Fibroblast of skin of left quadriceps (primary cell): ENCODE measurements around the gene NCMAP.
"Not testable (repeated sequence)": the region's sequence is repeated elsewhere in the genome, so short reads cannot be mapped to it uniquely, and the experiment has no call there.

ENCODE experiments used
- DNase-seq, 2 experiments: peaks; one replicate each; pipeline ENCODE4 v3.0.0-alpha.2; 2013; ENCODE audit warnings: low read depth in 2 of 2

Gene NCMAP

GRCh38 chr1:24555591-24556413, at the start of gene NCMAP:
TSS of gene NCMAP (plus strand) at chr1:24556087. CDS start at chr1:24595431, 39,344 bp downstream.
- DNase-seq, result no peak

GRCh38 chr1:24506691-24507381, 49.1 kb upstream of the NCMAP start:
- DNase-seq, result no peak

DNA sequence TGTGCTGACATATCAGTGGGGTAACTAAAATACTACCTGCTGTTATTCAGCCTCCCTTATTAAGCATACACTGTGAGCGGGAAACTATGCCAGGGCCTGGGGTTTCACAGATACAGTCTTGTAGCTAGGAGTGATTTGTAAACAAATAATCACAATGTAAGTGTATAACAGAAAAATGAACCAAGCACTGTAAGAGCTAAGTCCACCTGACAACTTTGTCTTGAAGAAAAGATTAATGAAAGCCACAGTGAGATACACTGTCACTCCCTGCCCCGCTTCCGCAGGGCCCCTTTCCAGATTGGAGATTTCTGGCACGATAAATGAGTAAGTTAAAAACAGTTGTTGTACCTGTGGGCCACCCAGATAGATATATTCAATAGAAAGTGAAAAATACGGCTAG, 48.5 kb upstream of the NCMAP start:
- no peak for DNase-seq

DNA sequence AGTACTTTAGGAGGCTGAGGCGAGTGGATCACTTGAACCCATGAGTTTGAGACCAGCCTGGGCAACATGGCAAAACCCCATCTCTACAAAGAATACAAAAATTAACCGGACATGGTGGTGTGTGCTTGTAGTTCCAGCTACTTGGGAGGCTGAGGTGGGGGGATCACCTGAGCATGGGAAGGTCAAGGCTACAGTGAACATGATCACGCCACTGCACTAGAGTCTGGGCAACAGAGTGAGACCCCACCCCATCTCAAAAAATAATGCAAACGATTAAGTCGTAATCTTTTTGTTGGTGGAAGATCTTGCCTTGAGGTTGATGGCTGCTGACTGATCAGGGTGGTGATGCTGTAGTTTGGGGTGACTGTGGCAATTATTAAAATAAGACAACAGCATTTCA, 47.0 kb upstream of the NCMAP start:
- no peak for DNase-seq

DNA sequence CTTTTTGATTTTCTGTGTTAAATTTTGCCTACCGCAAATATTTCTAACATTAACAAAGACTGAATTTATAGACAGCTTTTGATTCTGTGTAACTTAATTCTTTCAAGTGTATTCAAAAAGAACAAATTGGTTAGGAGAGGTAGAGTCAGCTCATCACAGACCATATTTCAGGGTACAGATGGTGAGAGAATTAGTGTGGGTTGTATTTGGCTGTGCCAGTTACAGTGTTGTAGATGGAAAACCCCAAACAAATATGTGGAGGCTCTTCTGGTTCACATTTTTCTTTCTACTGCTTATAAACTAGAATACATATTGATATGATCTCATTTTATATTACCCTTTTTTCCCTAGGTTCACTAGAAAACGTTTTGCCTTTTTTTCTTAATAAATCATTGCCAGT, 42.2 kb upstream of the NCMAP start:
- DNase-seq, result no peak

GRCh38 chr1:24514946-24515345, 40.9 kb upstream of the NCMAP start:
- DNase-seq, result no peak

GRCh38 chr1:24515671-24516209, 40.1 kb upstream of the NCMAP start:
- not testable (repeated sequence) for DNase-seq

DNA sequence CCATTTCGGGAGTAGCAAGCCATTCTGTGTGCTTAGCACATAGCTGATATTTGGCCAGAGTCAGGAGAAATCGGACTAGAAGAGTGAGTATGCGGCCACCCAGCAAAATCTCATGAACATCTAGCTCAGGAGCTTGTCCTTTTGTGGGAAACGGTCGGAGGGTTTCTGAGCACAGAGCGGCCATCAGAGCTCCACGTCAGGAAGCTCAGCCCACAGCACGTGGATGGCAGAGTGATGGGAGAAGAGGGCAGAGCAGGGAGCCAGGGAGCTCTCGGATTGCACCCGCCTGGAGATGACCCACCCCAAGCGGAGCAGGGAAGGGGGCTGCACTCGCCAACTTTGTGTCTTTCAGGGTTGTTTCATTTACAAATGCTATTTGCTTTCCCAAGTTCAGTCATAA, 39.4 kb upstream of the NCMAP start:
- DNase-seq, result no peak

GRCh38 chr1:24517898-24518297, 38.0 kb upstream of the NCMAP start:
- no peak for DNase-seq

- DNase-seq, result not testable (repeated sequence)
Observed at GRCh38 chr1:24520282-24520681, 35.6 kb upstream of the NCMAP start.

GRCh38 chr1:24525606-24526005, 30.3 kb upstream of the NCMAP start:
- no peak for DNase-seq

- no peak for DNase-seq
Observed at GRCh38 chr1:24526045-24526444, 29.8 kb upstream of the NCMAP start.

DNA sequence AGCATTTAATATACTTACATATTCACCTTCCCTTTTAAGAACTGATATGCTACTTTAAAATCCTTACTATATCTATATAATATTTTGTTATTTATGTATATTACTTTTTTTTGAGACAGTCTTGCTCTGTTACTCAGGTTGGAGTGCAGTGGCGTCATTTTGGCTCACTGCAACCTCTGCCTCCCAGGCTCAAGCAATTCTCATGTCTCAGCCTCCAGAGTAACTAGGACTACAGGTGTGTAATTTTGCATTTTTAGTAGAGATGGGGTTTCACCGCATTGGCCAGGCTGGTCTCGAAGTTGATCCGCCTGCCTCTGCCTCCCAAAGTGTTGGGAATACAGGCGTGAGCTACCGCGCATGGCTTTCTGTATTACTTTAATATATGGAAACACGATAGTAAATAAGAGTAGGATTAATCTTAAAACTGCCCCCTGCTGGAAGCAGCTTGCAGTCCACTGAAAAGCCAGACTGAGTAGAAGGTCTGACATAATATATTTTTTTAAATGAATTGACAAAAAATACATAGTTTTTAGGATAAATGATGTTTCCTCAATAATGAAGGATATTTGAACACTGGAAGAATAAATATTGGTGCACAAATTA, 28.8 kb upstream of the NCMAP start:
- no peak for DNase-seq

DNA sequence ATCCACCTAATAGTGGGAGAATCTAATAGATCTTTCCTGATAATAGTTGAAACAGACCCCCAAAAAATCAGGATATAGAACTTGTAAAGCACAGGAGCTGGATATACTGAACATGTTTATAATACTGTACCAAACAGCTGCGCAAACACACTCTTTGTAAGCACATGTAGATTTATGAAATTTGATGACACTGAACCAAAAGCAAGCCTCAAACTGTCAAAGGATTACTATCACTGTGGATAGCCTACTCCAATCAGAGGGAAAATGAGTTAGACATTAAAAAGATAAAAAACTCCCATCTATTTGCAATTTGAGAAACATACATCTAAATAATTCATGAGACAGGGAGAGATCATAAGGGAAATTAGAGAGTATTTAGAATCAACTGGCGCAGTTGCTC, 27.1 kb upstream of the NCMAP start:
- no peak for DNase-seq

DNA sequence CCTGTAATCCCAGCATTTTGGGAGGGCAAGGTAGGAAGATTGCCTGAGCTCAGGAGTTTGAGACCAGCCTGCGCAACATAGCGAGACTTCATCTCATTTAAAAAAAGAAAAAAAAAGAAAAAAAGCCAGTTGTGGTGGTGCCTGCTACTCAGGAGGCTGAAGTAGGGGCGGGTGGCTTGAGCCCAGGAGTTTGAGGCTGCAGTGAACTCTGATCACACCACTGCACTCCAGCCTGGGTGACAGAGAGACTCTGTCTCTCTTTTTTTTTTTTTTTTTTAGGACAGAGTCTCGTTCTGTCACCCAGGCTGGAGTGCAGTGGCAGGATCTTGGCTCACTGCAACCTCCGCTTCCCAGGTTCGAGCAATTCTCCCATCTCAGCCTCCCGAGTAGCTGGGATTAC, 26.6 kb upstream of the NCMAP start:
- DNase-seq, result not testable (repeated sequence)

DNA sequence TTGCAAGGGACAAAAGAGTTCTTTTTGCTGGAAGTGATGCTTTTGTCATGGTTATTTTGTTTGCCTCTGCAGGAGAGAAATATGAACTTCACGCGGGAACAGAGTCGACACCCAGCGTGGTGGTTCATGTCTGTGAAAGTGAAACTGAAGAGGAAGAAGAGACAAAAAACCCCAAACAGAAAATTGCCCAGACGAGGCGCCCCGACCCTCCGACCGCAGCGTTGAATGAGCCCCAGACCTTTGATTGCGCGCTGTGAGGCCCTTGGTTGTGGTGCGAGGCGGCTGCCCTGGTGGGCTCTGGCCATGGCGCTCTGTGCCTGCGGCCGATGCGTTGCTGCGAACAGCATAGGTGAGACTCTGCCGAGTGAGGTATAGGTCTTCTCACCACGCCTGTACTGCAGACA, 20.9 kb upstream of the NCMAP start:
- DNase-seq, result no peak

- DNase-seq, result no peak
Observed at GRCh38 chr1:24535778-24536177, 20.1 kb upstream of the NCMAP start.

DNA sequence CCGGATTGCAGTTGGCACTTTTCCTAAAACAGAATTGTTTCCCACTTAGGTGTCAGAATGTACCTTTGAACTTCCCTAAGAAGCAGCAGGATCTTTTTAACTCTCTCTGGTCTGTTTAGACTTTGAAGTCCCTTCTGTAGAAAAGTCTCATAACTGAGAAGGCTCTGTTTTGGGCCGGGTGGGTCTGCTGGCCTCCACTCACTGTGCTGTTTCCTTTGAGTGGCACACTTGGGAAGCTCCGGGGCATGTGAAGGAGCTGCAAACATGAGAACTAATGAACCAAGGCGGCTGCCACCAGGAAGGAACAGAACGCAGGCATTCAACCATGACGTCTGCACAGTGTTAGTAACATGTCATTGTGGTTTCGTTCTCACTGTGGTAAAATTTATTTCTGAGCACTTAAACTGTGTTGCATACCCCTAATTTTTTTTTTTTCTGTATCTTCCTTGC, 19.5 kb upstream of the NCMAP start:
- DNase-seq, result no peak

DNA sequence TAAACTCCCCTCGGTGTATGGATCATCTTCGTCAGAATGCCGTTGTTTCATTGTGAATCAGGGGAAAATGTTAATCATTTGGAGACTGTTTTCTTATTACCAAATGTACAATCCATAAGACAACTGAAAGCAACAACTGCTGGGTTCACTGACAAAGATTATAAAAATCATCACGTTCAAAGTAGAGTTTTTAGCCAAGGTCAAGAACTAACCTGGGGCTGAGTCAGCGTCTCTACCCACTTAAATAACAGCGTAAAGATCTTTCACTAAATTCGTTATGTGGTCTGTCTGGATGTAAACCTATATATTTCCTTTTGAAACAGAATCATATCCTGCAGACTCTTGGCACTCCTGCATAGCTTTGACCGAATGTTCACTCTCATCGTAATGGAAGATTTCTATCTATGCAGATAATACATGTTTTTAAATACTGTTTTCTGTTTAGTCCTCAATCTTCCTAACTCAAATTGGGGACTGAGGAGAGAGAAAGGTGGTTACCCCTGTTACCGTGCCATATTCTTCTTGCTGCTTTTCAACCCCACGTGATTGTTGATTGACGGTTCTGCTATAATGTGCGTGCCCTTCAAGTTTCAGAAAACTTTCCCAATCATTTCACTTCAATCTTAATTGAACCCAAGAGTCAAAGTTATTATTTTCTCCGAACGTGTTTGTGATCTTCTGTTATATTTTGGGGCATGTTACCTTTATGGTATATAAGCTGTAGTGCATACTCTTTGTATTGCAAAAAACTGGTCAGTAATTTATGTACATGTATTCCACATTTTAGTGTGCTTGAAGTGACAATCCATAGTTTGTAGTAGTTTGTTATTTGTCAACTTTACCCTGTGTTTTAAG, 15.6 kb upstream of the NCMAP start:
- no peak for DNase-seq

GRCh38 chr1:24540906-24541710, 14.8 kb upstream of the NCMAP start:
- peak; percentile 18 to 23 for DNase-seq
